ENCODE measurements around the gene FOXO6. TPM values are rescaled to one million over a fixed set of nuclear protein-coding genes. Genes with fewer than 3 reads are reported as not detected.
A peak's percentile ranks its signal among the peaks of the same experiment; 100 is the strongest.

The FOXO6 gene
- total and polyA plus RNA-seq, 5 donors: 1.1 to 7.0 (median 4.2) TPM

GRCh38 chr1:41370225-41370624 is 9.0 kb downstream of the FOXO6 start:
- no peak for DNase-seq
- Histone ChIP-seq H3K27me3 (ENCODE audit: control insufficient read depth, insufficient read depth) (no peaks in the 10 kb centered on the region), H3K4me1 (ENCODE audit: control insufficient read depth, insufficient read depth, low read length) (peaks cover 11% of the 10 kb centered on the region), H3K9me3 (ENCODE audit: control insufficient read depth, low read length) (no peaks in the 10 kb centered on the region), H3K27ac (ENCODE audit: low read length) (no peak overlapping the region), H3K4me3 (ENCODE audit: low read length) (no peak overlapping the region)
- WGBS: 86% methylated on average over 2 of the region's 4 CpGs
- intact Hi-C loops (cut with DNase I): no loop called here
- no peak for ATAC-seq

GRCh38 chr1:41370756-41371420 is 9.7 kb downstream of the FOXO6 start:
- Histone ChIP-seq H3K27ac (ENCODE audit: low read length) (no peak overlapping the region), H3K27me3 (ENCODE audit: control insufficient read depth, insufficient read depth) (no peaks in the 10 kb centered on the region), H3K4me3 (ENCODE audit: low read length) (no peak overlapping the region), H3K9me3 (ENCODE audit: control insufficient read depth, low read length) (no peaks in the 10 kb centered on the region), H3K4me1 (ENCODE audit: control insufficient read depth, insufficient read depth, low read length) (peaks cover 11% of the 10 kb centered on the region)
- intact Hi-C loops (cut with DNase I): no loop called here
- no peak for ATAC-seq
- no peak for DNase-seq
- 81% methylated on average over 5 of the region's 5 CpGs for WGBS

GRCh38 chr1:41371630-41372599 is 10.7 kb downstream of the FOXO6 start:
- 29% methylated on average over 7 of the region's 7 CpGs for WGBS
- Histone ChIP-seq H3K9me3 (ENCODE audit: control insufficient read depth, low read length) (no peaks in the 10 kb centered on the region), H3K27me3 (ENCODE audit: control insufficient read depth, insufficient read depth) (no peaks in the 10 kb centered on the region), H3K4me3 (ENCODE audit: low read length) (no peak overlapping the region), H3K27ac (ENCODE audit: low read length) (no peak overlapping the region), H3K4me1 (ENCODE audit: control insufficient read depth, insufficient read depth, low read length) (peaks cover 11% of the 10 kb centered on the region)
- intact Hi-C loops (cut with DNase I): no loop called here
- DNase-seq (peak in 2 of 3 donors; percentile 68), ATAC-seq (peak; percentile 29 to 49)

- intact Hi-C loops (cut with DNase I): no loop called here
- no peak overlapping the region for H3K27ac ChIP-seq (ENCODE audit: low read length)
These were observed 11.4 kb downstream of the FOXO6 start for GRCh38 chr1:41372600-41372993.

GRCh38 chr1:41373373-41373772 is 12.1 kb downstream of the FOXO6 start:
- WGBS: 84% methylated on average over 6 of the region's 6 CpGs
- Histone ChIP-seq H3K9me3 (ENCODE audit: control insufficient read depth, low read length) (no peaks in the 10 kb centered on the region), H3K27me3 (ENCODE audit: control insufficient read depth, insufficient read depth) (no peaks in the 10 kb centered on the region), H3K27ac (ENCODE audit: low read length) (no peak overlapping the region), H3K4me1 (ENCODE audit: control insufficient read depth, insufficient read depth, low read length) (peaks cover 11% of the 10 kb centered on the region), H3K4me3 (ENCODE audit: low read length) (no peak overlapping the region)
- peak in 1 of 3 donors; percentile 41 for DNase-seq
- ATAC-seq: no peak
- intact Hi-C loops (cut with DNase I): no loop called here

More at GRCh38 chr1:41372600-41372993, 11.4 kb downstream of the FOXO6 start:
- WGBS: 56% methylated on average over 4 of the region's 4 CpGs
- DNase-seq (no peak), ATAC-seq (no peak)
- no peak overlapping the region for H3K4me3 ChIP-seq (ENCODE audit: low read length)
- H3K27me3 ChIP-seq (ENCODE audit: control insufficient read depth, insufficient read depth): no peaks in the 10 kb centered on the region
- H3K4me1 ChIP-seq (ENCODE audit: control insufficient read depth, insufficient read depth, low read length): peaks cover 11% of the 10 kb centered on the region
- no peaks in the 10 kb centered on the region for H3K9me3 ChIP-seq (ENCODE audit: control insufficient read depth, low read length)

- intact Hi-C loops (cut with DNase I): no loop called here
- H3K4me1 ChIP-seq (ENCODE audit: control insufficient read depth, insufficient read depth, low read length): peaks cover 11% of the 10 kb centered on the region
- H3K4me3 ChIP-seq (ENCODE audit: low read length): no peak overlapping the region
- no peak for ATAC-seq
- no peaks in the 10 kb centered on the region for H3K27me3 ChIP-seq (ENCODE audit: control insufficient read depth, insufficient read depth)
- WGBS: 86% methylated on average over 6 of the region's 6 CpGs
- no peaks in the 10 kb centered on the region for H3K9me3 ChIP-seq (ENCODE audit: control insufficient read depth, low read length)
- peak in 2 of 3 donors; percentile 10 to 12 for DNase-seq
- no peak overlapping the region for H3K27ac ChIP-seq (ENCODE audit: low read length)
These were observed 13.5 kb downstream of the FOXO6 start for GRCh38 chr1:41374711-41375110.

GRCh38 chr1:41377397-41377796 is 16.2 kb downstream of the FOXO6 start:
- Histone ChIP-seq H3K4me1 (ENCODE audit: control insufficient read depth, insufficient read depth, low read length) (peaks cover under 1% of the 10 kb centered on the region), H3K27ac (ENCODE audit: low read length) (no peak overlapping the region), H3K27me3 (ENCODE audit: control insufficient read depth, insufficient read depth) (no peaks in the 10 kb centered on the region), H3K9me3 (ENCODE audit: control insufficient read depth, low read length) (no peaks in the 10 kb centered on the region), H3K4me3 (ENCODE audit: low read length) (no peak overlapping the region)
- no peak for ATAC-seq
- DNase-seq: peak in 1 of 3 donors; percentile 28
- 80% methylated on average over 4 of the region's 4 CpGs for WGBS
- intact Hi-C loops (cut with DNase I): no loop called here

GRCh38 chr1:41378222-41378621 is 17.0 kb downstream of the FOXO6 start:
- ATAC-seq (no peak), DNase-seq (peak in 1 of 3 donors; percentile 7)
- H3K4me1 ChIP-seq (ENCODE audit: control insufficient read depth, insufficient read depth, low read length): no peaks in the 10 kb centered on the region
- 86% methylated on average over 4 of the region's 4 CpGs for WGBS
- no peaks in the 10 kb centered on the region for H3K9me3 ChIP-seq (ENCODE audit: control insufficient read depth, low read length)
- intact Hi-C loops (cut with DNase I): no loop called here
- no peak overlapping the region for H3K4me3 ChIP-seq (ENCODE audit: low read length)
- no peak overlapping the region for H3K27ac ChIP-seq (ENCODE audit: low read length)
- no peaks in the 10 kb centered on the region for H3K27me3 ChIP-seq (ENCODE audit: control insufficient read depth, insufficient read depth)

- no peak overlapping the region for H3K4me3 ChIP-seq (ENCODE audit: low read length)
- 89% methylated on average over 4 of the region's 4 CpGs for WGBS
- no peaks in the 10 kb centered on the region for H3K27me3 ChIP-seq (ENCODE audit: control insufficient read depth, insufficient read depth)
- DNase-seq (peak in 1 of 3 donors; percentile 38), ATAC-seq (no peak)
- intact Hi-C loops (cut with DNase I): no loop called here
- H3K4me1 ChIP-seq (ENCODE audit: control insufficient read depth, insufficient read depth, low read length): no peaks in the 10 kb centered on the region
- no peak overlapping the region for H3K27ac ChIP-seq (ENCODE audit: low read length)
- H3K9me3 ChIP-seq (ENCODE audit: control insufficient read depth, low read length): no peaks in the 10 kb centered on the region
These were observed 17.9 kb downstream of the FOXO6 start for GRCh38 chr1:41378999-41379737.

GRCh38 chr1:41379738-41380130 is 18.5 kb downstream of the FOXO6 start:
- Histone ChIP-seq H3K4me1 (ENCODE audit: control insufficient read depth, insufficient read depth, low read length) (no peaks in the 10 kb centered on the region), H3K9me3 (ENCODE audit: control insufficient read depth, low read length) (no peaks in the 10 kb centered on the region), H3K27me3 (ENCODE audit: control insufficient read depth, insufficient read depth) (no peaks in the 10 kb centered on the region), H3K27ac (ENCODE audit: low read length) (no peak overlapping the region), H3K4me3 (ENCODE audit: low read length) (no peak overlapping the region)
- intact Hi-C loops (cut with DNase I): no loop called here
- WGBS: 59% methylated on average over 6 of the region's 6 CpGs
- DNase-seq (no peak), ATAC-seq (no peak)

GRCh38 chr1:41380195-41380594 is 19.0 kb downstream of the FOXO6 start:
- intact Hi-C loops (cut with DNase I): no loop called here
- H3K4me3 ChIP-seq (ENCODE audit: low read length): no peak overlapping the region
- WGBS: 72% methylated on average over 2 of the region's 2 CpGs

More at GRCh38 chr1:41380195-41380594, 19.0 kb downstream of the FOXO6 start:
- Histone ChIP-seq H3K27ac (ENCODE audit: low read length) (no peak overlapping the region), H3K9me3 (ENCODE audit: control insufficient read depth, low read length) (no peaks in the 10 kb centered on the region), H3K4me1 (ENCODE audit: control insufficient read depth, insufficient read depth, low read length) (no peaks in the 10 kb centered on the region), H3K27me3 (ENCODE audit: control insufficient read depth, insufficient read depth) (no peaks in the 10 kb centered on the region)
- ATAC-seq (no peak), DNase-seq (no peak)
